Measurements from ENCODE around the gene POFUT2. TPM values are rescaled to one million over a fixed set of nuclear protein-coding genes. Genes with fewer than 3 reads are reported as not detected.

The POFUT2 gene
- total RNA-seq, 4 donors from 2014 or later: 8.3 to 19.8 (median 17.0) TPM

- TF ChIP-seq CTCF (IDR thresholded peaks at IDR 0.05; ENCODE audit: low read depth): no peak
Observed at GRCh38 chr21:45329261-45330074, 41.8 kb upstream of the POFUT2 start.

- no peak for TF ChIP-seq CTCF (IDR thresholded peaks at IDR 0.05; ENCODE audit: low read depth)
Observed at GRCh38 chr21:45328198-45329091, 40.8 kb upstream of the POFUT2 start.

- TF ChIP-seq CTCF (IDR thresholded peaks at IDR 0.05; ENCODE audit: low read depth): no peak
Observed at GRCh38 chr21:45327441-45328197, 39.9 kb upstream of the POFUT2 start.

GRCh38 chr21:45326891-45327440 lies 39.3 kb upstream of the POFUT2 start:
- TF ChIP-seq CTCF (IDR thresholded peaks at IDR 0.05; ENCODE audit: low read depth): no peak

- no peak for TF ChIP-seq CTCF (IDR thresholded peaks at IDR 0.05; ENCODE audit: low read depth)
Observed at GRCh38 chr21:45326169-45326851, 38.6 kb upstream of the POFUT2 start.

- no peak for TF ChIP-seq CTCF (IDR thresholded peaks at IDR 0.05; ENCODE audit: low read depth)
Observed at GRCh38 chr21:45325206-45326168, 37.8 kb upstream of the POFUT2 start.

Measured in subcutaneous adipose tissue (tissue), 4 donors.